IPS DF 6.9 (cell line): Measurements from ENCODE around the gene BAAT.

ENCODE experiments used
- DNase-seq: peaks from one replicate; pipeline ENCODE4 v3.0.0-alpha.2; 2013; ENCODE audit warnings: low read depth, low spot score
- H3K27ac ChIP-seq: one replicate; pipeline ENCODE4 v1.5.1; 2013; ENCODE audit warnings: low read length, control low read depth
- H3K27me3 ChIP-seq: 2 replicates; pipeline ENCODE4 v1.6.1; 2013; ENCODE audit warnings: mild to moderate bottlenecking, low read length; ENCODE audit not compliant: control insufficient read depth, insufficient read depth
- H3K36me3 ChIP-seq: 2 replicates; pipeline ENCODE4 v1.6.1; 2013; ENCODE audit warnings: low read length; ENCODE audit not compliant: control insufficient read depth, insufficient read depth
- H3K4me1 ChIP-seq: 2 replicates; pipeline ENCODE4 v1.6.1; 2013; ENCODE audit warnings: low read length; ENCODE audit not compliant: control insufficient read depth, insufficient read depth
- H3K4me3 ChIP-seq: 2 replicates; pipeline ENCODE4 v1.5.1; 2013; ENCODE audit warnings: mild to moderate bottlenecking, low read length
- H3K9me3 ChIP-seq: 2 replicates; pipeline ENCODE4 v1.6.1; 2013; ENCODE audit warnings: low read length, inconsistent platforms; ENCODE audit not compliant: control insufficient read depth, insufficient read depth
- WGBS: extraction: QIAGEN DNeasy Blood & Tissue Kit; methylation state at CpG from one replicate; pipeline ENCODE4 v1.1.7; 2013; ENCODE audit warnings: mixed read lengths, missing lambda C conversion rate; ENCODE audit not compliant: insufficient read length, insufficient coverage; 5-methylcytosine and 5-hydroxymethylcytosine counted together

BAAT gene

DNA sequence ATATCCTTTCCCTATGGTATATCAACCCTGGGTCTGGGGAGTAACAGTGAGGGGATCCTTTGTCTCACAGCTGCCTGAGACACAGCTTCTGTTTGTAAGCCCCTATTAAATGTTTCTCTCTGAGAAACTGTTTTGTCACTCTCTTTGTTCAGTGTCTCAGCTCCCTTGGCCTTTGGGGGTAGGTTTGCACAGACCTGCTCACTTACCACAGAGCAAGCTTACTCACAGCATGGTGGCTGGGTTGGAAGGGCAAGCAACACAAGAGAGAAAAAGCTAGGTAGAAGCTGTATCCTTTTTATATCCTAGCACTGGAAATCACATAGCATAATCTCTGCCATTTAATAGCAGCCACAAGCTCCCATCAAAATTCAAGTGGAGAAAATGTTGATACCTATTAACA is 4.5 kb downstream of the BAAT start:
- Histone ChIP-seq H3K27ac (no peak overlapping the region), H3K36me3 (no peaks in the 10 kb centered on the region), H3K4me3 (no peak overlapping the region), H3K27me3 (no peaks in the 10 kb centered on the region), H3K9me3 (no peaks in the 10 kb centered on the region), H3K4me1 (peaks cover 3% of the 10 kb centered on the region; the same call in 1 of the 2 replicates)
- DNase-seq, result no peak

DNA sequence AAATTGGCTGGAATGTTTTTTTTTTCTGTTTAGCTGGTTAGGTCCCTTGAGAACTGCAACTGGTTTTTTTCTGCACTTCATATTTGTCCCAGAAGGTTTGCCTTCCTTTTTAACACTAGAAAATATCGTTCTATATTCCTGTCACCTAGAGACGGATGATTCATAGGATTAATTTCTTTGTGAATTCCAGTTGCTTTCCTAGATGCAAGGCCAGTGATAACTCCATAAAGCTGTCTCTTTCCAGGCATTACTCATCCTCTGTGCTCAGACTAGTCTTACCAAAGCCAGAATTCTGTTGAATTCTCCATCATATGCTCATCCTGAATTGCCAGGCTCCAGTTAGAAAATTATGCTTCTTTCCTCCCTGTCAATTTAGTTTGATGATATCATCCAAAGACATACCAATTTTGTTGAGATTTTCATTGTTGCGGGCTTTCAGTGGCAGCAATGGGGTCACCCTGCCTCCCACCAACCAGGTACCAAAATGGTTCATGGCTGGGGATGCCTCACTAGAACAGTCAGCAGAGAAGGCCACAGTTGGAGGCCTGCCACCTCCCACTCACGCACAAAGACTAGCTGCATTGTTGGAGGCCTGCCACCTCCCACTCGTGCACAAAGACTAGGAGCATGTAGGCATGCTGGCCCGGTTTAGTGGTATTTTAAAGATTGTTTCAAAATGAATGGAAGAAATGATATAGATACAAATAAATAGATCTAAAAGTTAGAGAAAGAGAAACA is 8.5 kb downstream of the BAAT start:
- Histone ChIP-seq H3K27ac (no peak overlapping the region), H3K4me3 (no peak overlapping the region), H3K9me3 (no peaks in the 10 kb centered on the region), H3K27me3 (no peaks in the 10 kb centered on the region), H3K4me1 (peaks cover 2% of the 10 kb centered on the region; the same call in 1 of the 2 replicates), H3K36me3 (no peaks in the 10 kb centered on the region)
- WGBS, result no CpG with 5 or more reads among the region's 6 CpGs
- DNase-seq, result no peak

DNA sequence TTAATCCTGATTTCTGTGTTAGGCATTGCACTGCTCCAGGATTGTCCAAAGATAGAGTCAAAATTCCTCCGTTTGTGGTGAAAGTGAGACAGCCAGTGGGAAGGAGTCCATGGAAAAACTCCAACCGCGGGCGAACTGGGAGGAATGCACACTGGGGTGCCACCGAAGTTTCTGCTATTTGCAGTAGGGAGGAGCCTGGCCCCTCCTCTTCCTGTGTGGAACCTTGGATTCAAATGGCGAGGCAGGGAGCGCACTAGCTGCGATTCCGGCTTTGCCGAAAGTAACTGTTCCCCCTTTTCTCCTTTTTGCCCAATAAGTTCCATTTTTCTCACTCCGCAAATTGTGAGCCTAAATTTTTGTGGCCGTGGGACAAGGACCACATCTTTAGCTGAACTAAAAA is 9.3 kb downstream of the BAAT start:
- Histone ChIP-seq H3K4me3 (no peak overlapping the region), H3K4me1 (peaks cover 2% of the 10 kb centered on the region; the same call in 1 of the 2 replicates), H3K27me3 (no peaks in the 10 kb centered on the region), H3K36me3 (no peaks in the 10 kb centered on the region), H3K9me3 (no peaks in the 10 kb centered on the region), H3K27ac (no peak overlapping the region)
- no CpG with 5 or more reads among the region's 12 CpGs for WGBS
- no peak for DNase-seq

DNA sequence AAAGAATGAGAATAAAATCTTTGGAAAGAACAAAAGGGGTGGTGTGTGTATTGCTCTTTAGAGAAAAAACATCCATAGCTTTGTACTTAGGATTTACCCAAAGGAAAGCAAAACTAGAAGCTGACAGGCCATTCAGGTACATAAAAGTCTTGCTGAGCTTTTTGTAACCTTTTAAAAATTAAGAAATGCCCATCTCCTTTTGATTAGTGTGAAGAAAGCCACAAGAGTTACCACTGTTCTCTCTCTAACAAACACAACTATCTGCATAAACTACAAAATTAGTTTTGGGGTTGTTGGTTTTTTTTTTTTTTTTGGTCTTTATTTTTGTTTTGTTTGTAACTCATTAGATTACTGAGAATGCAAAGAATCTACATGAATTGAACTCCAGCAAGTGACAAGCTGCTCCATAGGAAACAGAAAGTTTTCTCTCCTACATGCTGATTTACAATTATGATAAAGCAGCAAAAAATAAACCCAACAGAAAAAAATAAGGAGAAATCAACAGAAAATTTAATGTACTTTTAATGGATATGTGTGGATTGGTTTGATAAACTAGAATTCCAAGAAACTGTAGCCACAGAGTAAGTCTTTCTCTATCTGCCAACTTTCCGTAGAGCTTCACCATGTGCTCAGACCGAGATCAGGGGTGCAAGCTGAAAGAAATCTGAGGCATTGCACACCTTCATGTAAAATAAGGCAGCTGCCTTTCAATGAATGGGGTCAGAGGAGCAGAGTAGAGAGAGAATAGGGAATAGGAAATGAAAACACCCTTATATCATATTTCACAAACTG is 12.3 kb downstream of the BAAT start:
- Histone ChIP-seq H3K4me1 (peaks cover 2% of the 10 kb centered on the region; the same call in 1 of the 2 replicates), H3K9me3 (no peaks in the 10 kb centered on the region), H3K27ac (no peak overlapping the region), H3K4me3 (no peak overlapping the region), H3K36me3 (no peaks in the 10 kb centered on the region), H3K27me3 (no peaks in the 10 kb centered on the region; the same call in 1 of the 2 replicates)
- WGBS, result no CpG with 5 or more reads among the region's 2 CpGs
- no peak for DNase-seq

DNA sequence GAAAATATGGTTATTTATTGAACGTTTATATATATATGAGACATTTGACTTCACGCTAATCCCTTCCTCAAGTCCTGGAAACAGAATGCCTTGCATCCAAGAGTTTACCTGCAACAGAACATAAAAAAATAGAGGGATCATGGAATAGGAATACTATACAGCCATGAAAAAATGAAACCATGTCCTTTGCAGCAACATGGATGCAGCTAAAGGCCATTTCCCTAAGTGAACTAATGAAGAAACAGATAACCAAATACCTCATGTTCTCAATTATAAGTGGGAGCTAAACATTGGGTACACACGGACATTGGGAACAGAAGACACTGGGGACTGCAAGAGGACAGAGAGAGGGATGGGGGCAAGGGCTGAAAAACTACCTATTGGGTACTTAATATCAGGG is 13.0 kb downstream of the BAAT start:
- H3K27me3 ChIP-seq, result no peaks in the 10 kb centered on the region; the same call in 1 of the 2 replicates
- WGBS, result 100% methylated on average over 1 of the region's 3 CpGs
- no peak for DNase-seq
- H3K36me3 ChIP-seq, result no peaks in the 10 kb centered on the region
- H3K4me1 ChIP-seq, result peaks cover 2% of the 10 kb centered on the region; the same call in 1 of the 2 replicates
- no peaks in the 10 kb centered on the region for H3K9me3 ChIP-seq
- H3K27ac ChIP-seq, result no peak overlapping the region
- no peak overlapping the region for H3K4me3 ChIP-seq

DNA sequence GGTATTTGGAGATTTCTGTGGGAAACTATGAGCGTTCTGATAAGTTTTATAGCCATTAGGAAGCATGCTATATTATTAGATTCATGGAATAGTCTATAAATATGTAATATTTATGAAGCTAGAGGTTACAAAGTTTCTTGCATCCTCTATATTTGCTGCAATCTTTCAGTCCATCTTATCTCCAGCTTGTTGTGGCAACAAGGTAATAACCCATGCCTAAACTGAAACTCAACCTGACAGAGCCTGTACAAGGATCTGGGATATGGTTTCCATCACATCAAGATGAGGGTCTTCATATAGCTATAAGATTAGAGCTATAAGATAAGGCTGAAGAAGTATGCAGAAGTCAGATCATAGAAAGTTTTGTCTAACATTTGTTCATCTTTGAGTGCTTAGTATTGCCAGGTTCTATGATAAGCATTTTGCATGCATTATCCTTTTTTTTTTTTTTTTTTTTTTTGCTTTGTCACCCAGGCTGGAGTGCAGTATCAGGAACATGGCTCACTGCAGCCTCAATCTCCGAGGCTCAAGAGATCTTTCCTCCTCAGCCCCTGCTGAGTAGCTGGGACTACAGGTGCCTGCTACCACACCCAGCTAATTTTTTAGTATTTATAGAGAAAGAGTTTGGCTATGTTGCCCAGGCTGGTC is 14.8 kb downstream of the BAAT start:
- no CpG with 5 or more reads among the region's 2 CpGs for WGBS
- no peak overlapping the region for H3K27ac ChIP-seq
- H3K27me3 ChIP-seq, result no peaks in the 10 kb centered on the region; the same call in 1 of the 2 replicates
- DNase-seq, result no peak
- no peak overlapping the region for H3K4me3 ChIP-seq
- H3K36me3 ChIP-seq, result no peaks in the 10 kb centered on the region
- H3K4me1 ChIP-seq, result no peaks in the 10 kb centered on the region
- no peaks in the 10 kb centered on the region for H3K9me3 ChIP-seq

DNA sequence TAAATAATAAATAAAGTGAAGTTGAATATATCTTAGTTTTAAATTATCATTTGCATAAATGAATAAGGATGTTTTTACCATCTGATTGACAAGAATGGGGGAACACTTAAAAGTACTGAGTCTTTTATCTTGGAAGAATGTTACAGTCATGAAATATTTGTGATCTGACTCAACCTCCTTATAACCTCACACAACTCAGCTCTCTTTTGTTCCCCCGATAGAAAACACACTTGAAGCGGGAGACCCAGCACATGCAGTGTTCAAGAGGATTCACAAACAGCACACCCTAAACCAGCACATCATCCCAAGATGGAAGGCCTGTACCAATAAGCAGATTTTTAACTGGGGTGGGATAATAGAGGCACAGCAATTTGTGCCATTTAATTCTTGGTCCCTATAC is 15.5 kb downstream of the BAAT start:
- H3K36me3 ChIP-seq, result no peaks in the 10 kb centered on the region
- DNase-seq, result no peak
- no peaks in the 10 kb centered on the region for H3K4me1 ChIP-seq
- no peak overlapping the region for H3K4me3 ChIP-seq
- H3K27me3 ChIP-seq, result no peaks in the 10 kb centered on the region; the same call in 1 of the 2 replicates
- H3K27ac ChIP-seq, result no peak overlapping the region
- H3K9me3 ChIP-seq, result no peaks in the 10 kb centered on the region
- no CpG with 5 or more reads among the region's 2 CpGs for WGBS

DNA sequence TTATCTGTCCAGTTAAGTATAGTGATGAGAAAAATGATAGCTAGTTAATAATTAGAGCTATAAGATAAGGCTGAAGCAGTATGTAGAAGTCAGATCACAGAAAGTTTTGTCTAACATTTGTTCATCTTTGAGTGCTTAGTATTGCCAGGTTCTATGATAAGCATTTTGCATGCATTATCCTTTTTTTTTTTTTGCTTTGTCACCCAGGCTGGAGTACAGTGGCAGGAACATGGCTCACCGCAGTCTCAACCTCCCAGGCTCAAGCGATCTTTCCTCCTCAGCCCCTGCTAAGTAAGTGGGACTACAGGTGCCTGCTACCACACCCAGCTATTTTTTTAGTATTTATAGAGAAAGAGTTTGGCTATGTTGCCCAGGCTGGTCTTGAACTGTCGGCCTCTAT is 17.5 kb downstream of the BAAT start:
- Histone ChIP-seq H3K27me3 (no peaks in the 10 kb centered on the region; the same call in 1 of the 2 replicates), H3K36me3 (no peaks in the 10 kb centered on the region), H3K9me3 (no peaks in the 10 kb centered on the region), H3K4me3 (no peak overlapping the region), H3K27ac (no peak overlapping the region), H3K4me1 (no peaks in the 10 kb centered on the region)
- no CpG with 5 or more reads among the region's 3 CpGs for WGBS
- no peak for DNase-seq

DNA sequence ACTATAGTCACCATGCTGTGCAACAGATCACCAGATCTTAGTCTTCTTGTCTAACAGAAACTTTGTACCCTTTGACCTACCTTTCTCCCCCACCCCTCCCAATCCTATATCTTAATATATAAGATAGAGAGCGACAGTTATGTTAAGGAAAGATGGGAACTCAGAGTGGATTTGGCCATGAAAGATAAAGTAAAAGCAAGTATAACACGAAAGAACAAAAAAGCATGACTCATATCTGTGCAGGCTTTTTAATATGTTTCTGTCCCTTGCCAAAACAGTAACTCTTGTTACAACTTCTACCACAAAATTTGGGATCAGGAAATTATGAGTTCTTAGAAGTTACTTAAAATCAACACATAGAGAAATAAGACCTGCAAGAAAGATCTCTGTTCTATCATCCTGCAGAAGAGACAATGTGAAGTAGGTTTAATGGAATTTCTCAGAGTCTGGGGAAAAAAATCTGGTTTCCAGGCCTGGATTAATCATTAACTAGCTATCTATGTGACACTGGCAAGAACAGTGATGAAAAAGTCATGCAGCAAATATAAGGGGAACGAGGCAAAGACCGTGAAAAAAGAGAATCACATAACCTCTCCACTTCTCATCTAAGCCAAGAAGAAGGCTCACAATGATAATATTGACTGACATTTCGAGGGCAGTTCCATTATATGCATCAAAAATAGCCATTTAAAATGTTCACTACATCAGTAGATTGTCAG is 18.6 kb downstream of the BAAT start:
- no CpG with 5 or more reads among the region's 5 CpGs for WGBS
- no peaks in the 10 kb centered on the region for H3K9me3 ChIP-seq
- H3K27ac ChIP-seq, result no peak overlapping the region
- no peaks in the 10 kb centered on the region for H3K36me3 ChIP-seq
- H3K27me3 ChIP-seq, result no peaks in the 10 kb centered on the region; the same call in 1 of the 2 replicates
- no peaks in the 10 kb centered on the region for H3K4me1 ChIP-seq
- no peak for DNase-seq
- H3K4me3 ChIP-seq, result no peak overlapping the region

DNA sequence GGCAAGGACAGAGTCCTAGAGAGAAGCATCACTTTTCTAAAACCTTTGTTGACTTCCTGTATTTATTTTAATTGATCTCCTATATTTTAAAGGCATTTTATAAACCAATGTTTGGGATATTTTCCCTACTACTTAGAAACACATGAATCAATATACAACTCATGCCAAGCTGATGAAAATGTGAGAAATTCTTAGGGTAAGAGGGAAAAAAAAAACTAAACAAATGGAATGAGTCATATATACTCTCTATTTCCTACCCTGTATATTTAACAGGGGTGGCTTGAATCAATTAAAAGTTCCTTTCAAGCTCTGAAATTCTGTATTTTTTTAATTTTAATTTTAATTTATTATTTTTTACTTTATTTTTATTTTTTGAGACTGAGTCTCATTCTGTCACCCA is 19.6 kb downstream of the BAAT start:
- H3K36me3 ChIP-seq, result no peaks in the 10 kb centered on the region
- H3K27ac ChIP-seq, result no peak overlapping the region
- H3K27me3 ChIP-seq, result no peaks in the 10 kb centered on the region; the same call in 1 of the 2 replicates
- no peak overlapping the region for H3K4me3 ChIP-seq
- H3K9me3 ChIP-seq, result no peaks in the 10 kb centered on the region
- H3K4me1 ChIP-seq, result no peaks in the 10 kb centered on the region
- DNase-seq, result no peak
